GM06990 (cell line): ENCODE data around the gene ABCG2.

ENCODE experiments used
- DNase-seq: peaks from one replicate; pipeline ENCODE4 v3.0.0-alpha.2; 2011; ENCODE audit not compliant: insufficient read length; ENCODE audit errors: extremely low read depth
- H3K27me3 ChIP-seq: replicated peaks from 2 replicates; pipeline ENCODE4 v1.6.0; 2011; ENCODE audit warnings: low read length; ENCODE audit not compliant: control insufficient read depth, insufficient read depth
- H3K36me3 ChIP-seq: 2 replicates; pipeline ENCODE4 v1.5.1; 2011; ENCODE audit warnings: low read length; ENCODE audit not compliant: control insufficient read depth, insufficient read depth
- H3K4me3 ChIP-seq: replicated peaks from 2 replicates; pipeline ENCODE4 v1.5.1; 2011; ENCODE audit warnings: low read depth, mild to moderate bottlenecking, control low read depth, low read length
- CTCF ChIP-seq: IDR thresholded peaks from 2 replicates; pipeline ENCODE4 v1.5.1; 2011; ENCODE audit warnings: low read length, control low read depth, mild to moderate bottlenecking, inconsistent platforms; ENCODE audit not compliant: insufficient read depth, poor library complexity, severe bottlenecking

Gene ABCG2

GRCh38 chr4:88041626-88042025, 116.8 kb downstream of the ABCG2 start:
- no peak for TF ChIP-seq CTCF
- Histone ChIP-seq H3K4me3 (no peak overlapping the region), H3K36me3 (peaks cover 9% of the 10 kb centered on the region), H3K27me3 (no peaks in the 10 kb centered on the region)
- DNase-seq, result no peak

GRCh38 chr4:88040707-88041106, 117.7 kb downstream of the ABCG2 start:
- no peak for DNase-seq
- H3K36me3 ChIP-seq, result peaks cover 10% of the 10 kb centered on the region
- no peak overlapping the region for H3K4me3 ChIP-seq
- H3K27me3 ChIP-seq, result no peaks in the 10 kb centered on the region
- TF ChIP-seq CTCF, result no peak
